Common myeloid progenitor, CD34-positive (primary cell): ENCODE data around the gene HGF.

Experiments used
- CTCF ChIA-PET: fragments of 350-600 bp; sonication (Branson Sonifier 250); formaldehyde crosslinking; loops from one replicate; lab custom pipeline; 2021; ENCODE audit warnings: antibody characterized with exemption; lab: Charles Lee
- POLR2A ChIA-PET: fragments of 350-600 bp; sonication (Branson Sonifier 250); formaldehyde crosslinking; loops from one replicate; lab custom pipeline; 2021; ENCODE audit warnings: antibody characterized with exemption; lab: Charles Lee
- DNase-seq, 3 donors: peaks; one replicate each; pipeline versions ENCODE4 v3.0.0 to v3.0.0-alpha.2; 2013
- H3K27ac ChIP-seq, 2 experiments: 1 replicate in 1 of 2; 2 replicates in 1 of 2; pipeline ENCODE4 v1.7.0; 2013; ENCODE audit warnings: inconsistent platforms in 2 of 2, low read length in 2 of 2, mild to moderate bottlenecking in 2 of 2, low read depth in 1 of 2, moderate library complexity in 1 of 2; ENCODE audit not compliant: severe bottlenecking in 2 of 2, insufficient read depth in 1 of 2, poor library complexity in 1 of 2
- H3K27me3 ChIP-seq, 5 experiments: replicated peaks in 2 of 5; 1 replicate in 3 of 5; 2 replicates in 2 of 5; pipeline versions ENCODE4 v1.6.1 to v1.7.0; 2013; ENCODE audit warnings: low read length in 4 of 5, mild to moderate bottlenecking in 2 of 5, moderate library complexity in 2 of 5, inconsistent platforms in 1 of 5; ENCODE audit not compliant: insufficient read depth in 5 of 5, control insufficient read depth in 4 of 5
- H3K36me3 ChIP-seq, 4 experiments: 1 replicate in 2 of 4; 2 replicates in 2 of 4; pipeline versions ENCODE4 v1.6.1 to v1.7.0; 2013; ENCODE audit warnings: low read length in 3 of 4, control low read depth in 1 of 4, mild to moderate bottlenecking in 1 of 4; ENCODE audit not compliant: control insufficient read depth in 4 of 4, insufficient read depth in 4 of 4
- H3K4me1 ChIP-seq, 4 experiments: 1 replicate in 3 of 4; 2 replicates in 1 of 4; pipeline versions ENCODE4 v1.6.1 to v1.7.1; 2013; ENCODE audit warnings: low read length in 3 of 4, mild to moderate bottlenecking in 3 of 4, control low read depth in 1 of 4, inconsistent platforms in 1 of 4, moderate library complexity in 1 of 4; ENCODE audit not compliant: control insufficient read depth in 4 of 4, insufficient read depth in 4 of 4; ENCODE audit errors: control extremely low read depth in 1 of 4
- H3K4me3 ChIP-seq, 7 experiments: 1 replicate in 4 of 7; 2 replicates in 3 of 7; pipeline versions ENCODE4 v1.5.1 to v1.7.0; 2013; ENCODE audit warnings: mild to moderate bottlenecking in 7 of 7, low read length in 6 of 7, moderate library complexity in 6 of 7, inconsistent platforms in 2 of 7, low read depth in 2 of 7, control low read depth in 1 of 7; ENCODE audit not compliant: insufficient read depth in 4 of 7, control insufficient read depth in 1 of 7; ENCODE audit errors: extremely low read depth in 1 of 7
- H3K9me3 ChIP-seq, 5 experiments: 1 replicate in 4 of 5; 2 replicates in 1 of 5; pipeline versions ENCODE4 v1.6.1 to v1.7.1; 2013; ENCODE audit warnings: low read length in 4 of 5, mild to moderate bottlenecking in 2 of 5, inconsistent platforms in 1 of 5, low read depth in 1 of 5, moderate library complexity in 1 of 5; ENCODE audit not compliant: control insufficient read depth in 4 of 5, insufficient read depth in 2 of 5; ENCODE audit errors: control extremely low read depth in 1 of 5
- WGBS: methylation state at CpG from one replicate; pipeline ENCODE4 v1.1.5; 2013; ENCODE audit not compliant: insufficient coverage; 5-methylcytosine and 5-hydroxymethylcytosine counted together

HGF gene

DNA sequence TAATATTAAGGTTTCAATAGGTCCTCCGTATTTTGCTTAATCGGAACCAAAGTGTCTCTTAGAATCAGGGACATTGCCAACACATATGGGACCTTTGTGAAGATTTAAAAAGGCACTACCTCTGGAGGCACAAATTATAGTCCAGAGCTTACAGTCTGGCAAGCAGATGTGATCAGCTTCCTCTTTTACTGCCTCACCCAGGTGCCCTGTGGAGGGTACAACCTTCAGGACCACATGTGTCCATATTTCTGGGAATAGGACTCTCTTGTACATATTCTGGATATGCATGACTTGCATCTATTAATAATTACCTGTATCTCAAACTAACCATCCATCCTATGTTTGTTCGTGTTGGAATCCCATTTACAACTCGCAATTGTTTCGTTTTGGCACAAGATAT, 60.0 kb downstream of the HGF start:
- H3K4me1 ChIP-seq: no peaks in the 10 kb centered on the region
- ChIA-PET POLR2A (no interaction called here), CTCF (no interaction called here)
- H3K4me3 ChIP-seq: no peak overlapping the region
- H3K27ac ChIP-seq: no peak overlapping the region
- peak in 1 of 3 donors; percentile 1 for DNase-seq
- peaks cover 0 to 4% (median 2%) of the 10 kb centered on the region in 4 experiments for H3K36me3 ChIP-seq
- 100% methylated on average over 2 of the region's 5 CpGs for WGBS
- no peaks in the 10 kb centered on the region for H3K9me3 ChIP-seq
- H3K27me3 ChIP-seq: no peaks in the 10 kb centered on the region

DNA sequence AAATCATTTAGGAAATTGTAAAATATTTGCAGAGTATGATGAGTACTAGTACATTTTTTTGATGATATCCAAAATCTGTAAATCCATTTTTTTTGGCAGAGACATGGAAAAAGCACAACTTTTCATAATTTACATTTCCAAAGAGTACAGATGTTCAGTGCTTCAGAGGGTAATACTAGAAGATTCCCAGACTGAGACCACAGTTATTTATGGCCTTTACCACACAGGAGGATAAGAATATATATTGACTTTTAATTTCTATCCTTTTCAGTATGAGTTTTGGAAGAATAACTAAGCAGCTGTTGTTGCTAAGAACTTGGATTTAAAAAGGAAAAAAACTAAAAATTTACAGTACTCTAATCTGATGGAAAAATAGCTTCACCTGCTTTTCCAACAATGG, 61.9 kb downstream of the HGF start:
- no peak overlapping the region for H3K4me3 ChIP-seq
- H3K9me3 ChIP-seq: no peaks in the 10 kb centered on the region
- H3K27me3 ChIP-seq: no peaks in the 10 kb centered on the region
- POLR2A ChIA-PET: no interaction called here
- no peak for DNase-seq
- CTCF ChIA-PET: interaction anchor here (0.8 kb wide), 1 partner anchor 1357 kb away, joined by 3 read pairs; no protein-coding TSS in a partner anchor
- H3K36me3 ChIP-seq: peaks cover 0 to 7% (median 5%) of the 10 kb centered on the region in 4 experiments
- no peak overlapping the region for H3K27ac ChIP-seq
- no peaks in the 10 kb centered on the region for H3K4me1 ChIP-seq

GRCh38 chr7:81707196-81707595, 62.7 kb downstream of the HGF start:
- H3K36me3 ChIP-seq: peaks cover 0 to 7% (median 3%) of the 10 kb centered on the region in 4 experiments
- CTCF ChIA-PET: no interaction called here
- H3K9me3 ChIP-seq: no peaks in the 10 kb centered on the region
- H3K4me3 ChIP-seq: no peak overlapping the region
- DNase-seq: no peak
- WGBS: no CpG with 5 or more reads among the region's 4 CpGs
- no peaks in the 10 kb centered on the region for H3K27me3 ChIP-seq
- no peak overlapping the region for H3K27ac ChIP-seq
- no peaks in the 10 kb centered on the region for H3K4me1 ChIP-seq
- POLR2A ChIA-PET: no interaction called here

DNA sequence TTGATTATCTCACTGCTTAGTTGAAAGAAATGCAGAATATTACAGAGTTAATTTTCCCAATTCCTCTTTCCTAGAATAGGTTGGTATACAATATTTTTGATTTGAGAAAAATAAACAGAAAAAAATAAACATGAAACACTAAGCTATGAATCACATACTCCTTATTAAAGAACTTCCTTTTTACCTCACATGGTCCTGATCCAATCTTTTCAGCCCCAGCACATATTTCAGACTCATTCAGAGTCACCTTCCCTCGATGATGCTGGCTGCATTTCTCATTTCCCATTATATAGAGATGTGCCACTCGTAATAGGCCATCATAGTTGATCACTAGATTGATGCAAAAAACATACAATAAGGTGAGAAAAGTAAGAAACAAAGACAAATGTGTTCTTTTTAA, 64.6 kb downstream of the HGF start:
- no peaks in the 10 kb centered on the region for H3K4me1 ChIP-seq
- no peaks in the 10 kb centered on the region for H3K9me3 ChIP-seq
- WGBS: no CpG with 5 or more reads among the region's 2 CpGs
- POLR2A ChIA-PET: no interaction called here
- DNase-seq: no peak
- H3K4me3 ChIP-seq: no peak overlapping the region
- H3K27me3 ChIP-seq: no peaks in the 10 kb centered on the region
- CTCF ChIA-PET: no interaction called here
- H3K36me3 ChIP-seq: peaks cover 0 to 7% (median 2%) of the 10 kb centered on the region in 4 experiments
- no peak overlapping the region for H3K27ac ChIP-seq

DNA sequence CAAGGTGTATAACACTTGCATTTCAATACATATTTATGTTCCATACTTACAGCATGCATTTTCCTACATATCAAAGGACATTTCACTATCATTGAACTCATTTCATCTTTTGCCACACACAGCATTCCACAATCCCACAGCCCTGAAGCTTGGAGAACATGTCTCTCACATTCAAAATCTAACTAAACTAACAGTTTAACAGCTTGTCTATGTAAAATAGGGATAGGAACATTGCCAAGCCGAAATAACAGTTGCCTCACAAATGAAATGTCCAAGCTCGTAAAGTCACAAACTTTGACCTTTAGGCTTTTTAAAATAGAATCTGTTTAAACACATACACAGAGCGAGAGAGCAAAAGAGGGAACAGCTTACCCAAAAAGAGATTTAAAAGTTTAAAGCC, 65.3 kb downstream of the HGF start:
- H3K4me3 ChIP-seq: no peak overlapping the region
- DNase-seq: no peak
- H3K36me3 ChIP-seq: peaks cover 0 to 7% (median 2%) of the 10 kb centered on the region in 4 experiments
- WGBS: 100% methylated on average over 1 of the region's 3 CpGs
- no peaks in the 10 kb centered on the region for H3K9me3 ChIP-seq
- no peak overlapping the region for H3K27ac ChIP-seq
- POLR2A ChIA-PET: no interaction called here
- CTCF ChIA-PET: no interaction called here
- no peaks in the 10 kb centered on the region for H3K27me3 ChIP-seq
- no peaks in the 10 kb centered on the region for H3K4me1 ChIP-seq

- no peak overlapping the region for H3K4me3 ChIP-seq
- no peaks in the 10 kb centered on the region for H3K9me3 ChIP-seq
- no peak overlapping the region for H3K27ac ChIP-seq
- ChIA-PET CTCF (no interaction called here), POLR2A (no interaction called here)
- DNase-seq: no peak
- no peaks in the 10 kb centered on the region for H3K4me1 ChIP-seq
- H3K36me3 ChIP-seq: peaks cover 0 to 2% (median 0%) of the 10 kb centered on the region in 4 experiments
- no peaks in the 10 kb centered on the region for H3K27me3 ChIP-seq
Observed at GRCh38 chr7:81698965-81699364, 70.9 kb downstream of the HGF start.

DNA sequence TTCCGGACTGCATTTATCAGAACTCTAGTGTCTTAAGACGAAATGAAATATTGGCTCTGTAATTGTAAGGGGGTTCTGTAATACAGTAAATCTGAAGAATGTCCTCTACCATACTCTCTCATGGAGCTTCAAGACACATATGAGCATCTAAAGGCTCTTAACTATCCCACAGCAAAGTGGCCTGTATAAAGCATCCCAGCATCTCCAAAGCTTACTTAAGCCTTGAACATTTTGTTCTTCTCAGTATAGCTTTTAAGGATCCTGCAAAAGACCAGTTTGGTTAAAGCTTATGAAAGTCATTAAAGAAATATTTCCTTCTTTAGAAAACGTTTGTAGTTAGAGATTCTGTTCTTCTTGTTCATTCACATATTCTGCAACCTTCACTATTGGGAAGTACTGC, 75.1 kb downstream of the HGF start:
- Histone ChIP-seq H3K4me1 (no peaks in the 10 kb centered on the region), H3K27ac (no peak overlapping the region), H3K27me3 (no peaks in the 10 kb centered on the region), H3K4me3 (no peak overlapping the region), H3K9me3 (no peaks in the 10 kb centered on the region), H3K36me3 (no peaks in the 10 kb centered on the region)
- ChIA-PET CTCF (no interaction called here), POLR2A (interaction anchor here (0.6 kb wide), 1 partner anchor 224 kb away, joined by 5 read pairs; no protein-coding TSS in a partner anchor)
- DNase-seq: no peak
- WGBS: no CpG with 5 or more reads among the region's 3 CpGs
